Right cardiac atrium (tissue), 5 donors: ENCODE data around the gene METTL4. TPM values are rescaled to one million over a fixed set of nuclear protein-coding genes. Genes with fewer than 3 reads are reported as not detected.

Experiments used
- ATAC-seq, 2 donors: fragments of 200-7000 bp; cut with Tn5 transposase; one replicate each; pipeline versions ENCODE4 v1.8.0 to v1.9.1; 2020; ENCODE audit warnings: moderate library complexity in 2 of 2, mild to moderate bottlenecking in 1 of 2
- DNase-seq, 3 donors: peaks; one replicate each; pipeline ENCODE4 v3.0.0-alpha.2; 2020
- H3K27ac ChIP-seq: one replicate; pipeline ENCODE4 v1.5.1; 2013; ENCODE audit warnings: mild to moderate bottlenecking, low read length, control low read depth, moderate library complexity
- H3K27me3 ChIP-seq: one replicate; pipeline ENCODE4 v1.6.1; 2013; ENCODE audit not compliant: control insufficient read depth, insufficient read depth
- H3K4me1 ChIP-seq: one replicate; pipeline ENCODE4 v1.6.1; 2013; ENCODE audit warnings: low read length; ENCODE audit not compliant: control insufficient read depth, insufficient read depth
- H3K4me3 ChIP-seq: one replicate; pipeline ENCODE4 v1.5.1; 2013; ENCODE audit warnings: low read length, control low read depth
- H3K9me3 ChIP-seq: one replicate; pipeline ENCODE4 v1.6.1; 2013; ENCODE audit warnings: low read length; ENCODE audit not compliant: control insufficient read depth
- WGBS: extraction: QIAGEN DNeasy Blood & Tissue Kit; methylation state at CpG from one replicate; pipeline ENCODE4 v1.1.7; 2013; 5-methylcytosine and 5-hydroxymethylcytosine counted together
- intact Hi-C, 4 donors: fragments of 100-400 bp; cut with DNase I; formaldehyde crosslinking; loops; one replicate each; pipeline versions ENCODE4 v1.11.0 to v1.14.0; 2022 to 2023
- polyA plus RNA-seq: library from polyadenylated mRNA; stranded (reverse); fragments of 200-250 nt; gene quantifications from one replicate; pipeline ENCODE4 v1.2.3, GENCODE V29; 2013
- total RNA-seq, 4 donors: library from RNA; stranded (reverse); fragmentation: NEBNext Ultra II Directional; extraction: Animal tissue kit (Norgen Biotek cat#: 25700); gene quantifications; one replicate each; pipeline ENCODE4 v1.2.1, GENCODE V29; 2021
- donor health status: healthy with polysubstance abuse.
- donor health status: DM: no; HTN: yes; CAD: no.
- donor health status: DM: no; HTN: no; CAD: no.
- donor health status: DM: no; HTN: yes; CAD: no; lungs with severe emphysema.
- donor health status: DM: yes; HTN: yes; CAD: no.

Gene METTL4
- total and polyA plus RNA-seq, 5 donors = 5.8 to 10.8 (median 7.9) TPM

- intact Hi-C loops = no loop called here
- ATAC-seq (no peak), DNase-seq (no peak)
- Histone ChIP-seq H3K4me1 (peaks cover 3% of the 10 kb centered on the region), H3K9me3 (no peaks in the 10 kb centered on the region), H3K27me3 (no peaks in the 10 kb centered on the region), H3K4me3 (no peak overlapping the region), H3K27ac (no peak overlapping the region)
- 92% methylated on average over 4 of the region's 4 CpGs for WGBS
Observed at GRCh38 chr18:2522112-2522511, 49.2 kb downstream of the METTL4 start.

GRCh38 chr18:2518473-2518872 is 52.8 kb downstream of the METTL4 start:
- 40% methylated on average over 5 of the region's 5 CpGs for WGBS
- Histone ChIP-seq H3K4me1 (peaks cover 4% of the 10 kb centered on the region), H3K27ac (peak overlapping the region; percentile 15), H3K9me3 (no peaks in the 10 kb centered on the region), H3K4me3 (no peak overlapping the region), H3K27me3 (no peaks in the 10 kb centered on the region)
- intact Hi-C loops = no loop called here
- peak in 2 of 3 donors; percentile 19 to 35 for DNase-seq
- ATAC-seq = peak; percentile 68 to 84

GRCh38 chr18:2515908-2516625 is 55.2 kb downstream of the METTL4 start:
- no peak for DNase-seq
- no peaks in the 10 kb centered on the region for H3K9me3 ChIP-seq
- H3K4me1 ChIP-seq = peaks cover 4% of the 10 kb centered on the region
- H3K27me3 ChIP-seq = no peaks in the 10 kb centered on the region
- no peak overlapping the region for H3K4me3 ChIP-seq
- WGBS = 80% methylated on average over 5 of the region's 5 CpGs
- ATAC-seq = peak in 1 of 2 donors; percentile 55
- intact Hi-C loops = no loop called here
- H3K27ac ChIP-seq = no peak overlapping the region

GRCh38 chr18:2515171-2515787 is 56.0 kb downstream of the METTL4 start:
- Histone ChIP-seq H3K4me3 (no peak overlapping the region), H3K9me3 (no peaks in the 10 kb centered on the region), H3K4me1 (peaks cover 4% of the 10 kb centered on the region), H3K27me3 (no peaks in the 10 kb centered on the region), H3K27ac (no peak overlapping the region)
- intact Hi-C loops = no loop called here
- 42% methylated on average over 1 of the region's 1 CpG for WGBS
- DNase-seq (no peak), ATAC-seq (peak in 1 of 2 donors; percentile 40)

GRCh38 chr18:2513616-2514015 is 57.7 kb downstream of the METTL4 start:
- H3K4me1 ChIP-seq = peaks cover 4% of the 10 kb centered on the region
- intact Hi-C loops = no loop called here

GRCh38 chr18:2512059-2512458 is 59.2 kb downstream of the METTL4 start:
- no peaks in the 10 kb centered on the region for H3K9me3 ChIP-seq
- ATAC-seq (no peak), DNase-seq (no peak)
- 93% methylated on average over 2 of the region's 2 CpGs for WGBS
- H3K27ac ChIP-seq = no peak overlapping the region
- intact Hi-C loops = no loop called here
- peaks cover 1% of the 10 kb centered on the region for H3K4me1 ChIP-seq
- no peak overlapping the region for H3K4me3 ChIP-seq
- H3K27me3 ChIP-seq = no peaks in the 10 kb centered on the region

More at GRCh38 chr18:2513616-2514015, 57.7 kb downstream of the METTL4 start:
- H3K27me3 ChIP-seq = no peaks in the 10 kb centered on the region
- ATAC-seq = no peak
- no peak for DNase-seq
- H3K27ac ChIP-seq = no peak overlapping the region
- H3K9me3 ChIP-seq = no peaks in the 10 kb centered on the region
- 93% methylated on average over 1 of the region's 1 CpG for WGBS
- no peak overlapping the region for H3K4me3 ChIP-seq

GRCh38 chr18:2511451-2511850 is 59.9 kb downstream of the METTL4 start:
- ATAC-seq (no peak), DNase-seq (no peak)
- no peak overlapping the region for H3K4me3 ChIP-seq
- H3K4me1 ChIP-seq = peaks cover 1% of the 10 kb centered on the region
- no peaks in the 10 kb centered on the region for H3K9me3 ChIP-seq
- intact Hi-C loops = no loop called here
- H3K27ac ChIP-seq = no peak overlapping the region
- 94% methylated on average over 3 of the region's 3 CpGs for WGBS
- no peaks in the 10 kb centered on the region for H3K27me3 ChIP-seq

GRCh38 chr18:2510416-2510815 is 60.9 kb downstream of the METTL4 start:
- intact Hi-C loops = no loop called here
- H3K4me3 ChIP-seq = no peak overlapping the region
- DNase-seq (no peak), ATAC-seq (no peak)
- WGBS = 88% methylated on average over 6 of the region's 6 CpGs
- no peaks in the 10 kb centered on the region for H3K9me3 ChIP-seq
- H3K4me1 ChIP-seq = no peaks in the 10 kb centered on the region
- no peak overlapping the region for H3K27ac ChIP-seq
- no peaks in the 10 kb centered on the region for H3K27me3 ChIP-seq

GRCh38 chr18:2508678-2509077 is 62.6 kb downstream of the METTL4 start:
- WGBS = 90% methylated on average over 3 of the region's 3 CpGs
- ATAC-seq = no peak
- intact Hi-C loops = no loop called here
- no peaks in the 10 kb centered on the region for H3K4me1 ChIP-seq
- no peak overlapping the region for H3K27ac ChIP-seq
- no peaks in the 10 kb centered on the region for H3K9me3 ChIP-seq
- no peak for DNase-seq
- no peak overlapping the region for H3K4me3 ChIP-seq
- H3K27me3 ChIP-seq = no peaks in the 10 kb centered on the region

GRCh38 chr18:2508155-2508554 is 63.1 kb downstream of the METTL4 start:
- Histone ChIP-seq H3K27ac (no peak overlapping the region), H3K27me3 (no peaks in the 10 kb centered on the region), H3K4me3 (no peak overlapping the region), H3K9me3 (no peaks in the 10 kb centered on the region), H3K4me1 (no peaks in the 10 kb centered on the region)
- WGBS = 90% methylated on average over 2 of the region's 2 CpGs
- ATAC-seq (no peak), DNase-seq (no peak)
- intact Hi-C loops = no loop called here

GRCh38 chr18:2504642-2505041 is 66.7 kb downstream of the METTL4 start:
- intact Hi-C loops = no loop called here
- 60% methylated on average over 1 of the region's 1 CpG for WGBS
- Histone ChIP-seq H3K4me3 (no peak overlapping the region), H3K27ac (no peak overlapping the region), H3K9me3 (no peaks in the 10 kb centered on the region), H3K4me1 (no peaks in the 10 kb centered on the region), H3K27me3 (no peaks in the 10 kb centered on the region)
- DNase-seq = no peak
- ATAC-seq = no peak
